NCI-H1417 (cell line): Measurements from ENCODE around the gene HTR3B.
"Not testable (repeated sequence)": the region's sequence is repeated elsewhere in the genome, so short reads cannot be mapped to it uniquely, and the experiment has no call there.

ENCODE experiments used
- DNase-seq, 3 experiments: peaks; one replicate each; lab custom pipeline; 2025; lab: John Stamatoyannopoulos, UW

HTR3B gene

GRCh38 chr11:113946162-113946561 is 41.6 kb downstream of the HTR3B start:
- DNase-seq = not testable (repeated sequence)

- no peak for DNase-seq
Measured at GRCh38 chr11:113947994-113948393, 43.4 kb downstream of the HTR3B start.

GRCh38 chr11:113949891-113950290 is 45.3 kb downstream of the HTR3B start:
- DNase-seq = no peak

GRCh38 chr11:113951537-113951936 is 46.9 kb downstream of the HTR3B start:
- no peak for DNase-seq

GRCh38 chr11:113952070-113952469 is 47.5 kb downstream of the HTR3B start:
- peak in 2 of 3 experiments; percentile 25 for DNase-seq

GRCh38 chr11:113952588-113952987 is 48.0 kb downstream of the HTR3B start:
- DNase-seq = no peak

GRCh38 chr11:113954235-113954634 is 49.6 kb downstream of the HTR3B start:
- no peak for DNase-seq

GRCh38 chr11:113956986-113957385 is 52.4 kb downstream of the HTR3B start:
- DNase-seq = peak in 2 of 3 experiments; percentile 54 to 82

- no peak for DNase-seq
Measured at GRCh38 chr11:113960702-113961330, 56.2 kb downstream of the HTR3B start.

- DNase-seq = no peak
Measured at GRCh38 chr11:113967361-113967760, 62.8 kb downstream of the HTR3B start.

- DNase-seq = no peak
Measured at GRCh38 chr11:113971506-113972195, 67.1 kb downstream of the HTR3B start.

GRCh38 chr11:113974741-113975470 is 70.3 kb downstream of the HTR3B start, which contains the start of gene HTR3A:
Gene HTR3A, plus strand, starts transcription at chr11:113975108. Its CDS starts 218 bp downstream, at chr11:113975326.
- peak; percentile 86 to 96 (median 88) for DNase-seq

GRCh38 chr11:113977071-113977490 is 72.5 kb downstream of the HTR3B start:
- no peak for DNase-seq

- DNase-seq = no peak
Measured at GRCh38 chr11:113977701-113978100, 73.1 kb downstream of the HTR3B start.

- DNase-seq = no peak
Measured at GRCh38 chr11:113979431-113979830, 74.8 kb downstream of the HTR3B start.

GRCh38 chr11:113980785-113981184 is 76.2 kb downstream of the HTR3B start:
- no peak for DNase-seq

- no peak for DNase-seq
Measured at GRCh38 chr11:113982306-113982705, 77.7 kb downstream of the HTR3B start.

- DNase-seq = no peak
Measured at GRCh38 chr11:113984781-113985180, 80.2 kb downstream of the HTR3B start.

- DNase-seq = no peak
Measured at GRCh38 chr11:113985906-113986305, 81.3 kb downstream of the HTR3B start.

- no peak for DNase-seq
Measured at GRCh38 chr11:113986351-113987140, 82.0 kb downstream of the HTR3B start.

- DNase-seq = no peak
Measured at GRCh38 chr11:113989381-113989780, 84.8 kb downstream of the HTR3B start.

GRCh38 chr11:113989916-113990315 is 85.3 kb downstream of the HTR3B start:
- DNase-seq = no peak
